DOHH2 (cell line): ENCODE results near the gene SPOCK1.

Experiments
- H3F3A ChIP-seq: fragments of 200-600 bp; sonication (generic), shearing (Covaris generic); 2 replicates; pipeline ENCODE4 v1.6.0; 2016; ENCODE audit warnings: antibody characterized with exemption, mild to moderate bottlenecking; ENCODE audit not compliant: control insufficient read depth, insufficient read depth
- H3K27ac ChIP-seq: fragments of 200-600 bp; sonication (generic); 2 replicates; pipeline ENCODE4 v1.5.1; 2014; ENCODE audit warnings: low read depth, mild to moderate bottlenecking, low read length, moderate library complexity
- H3K27me3 ChIP-seq: fragments of 200-600 bp; sonication (generic); 2 replicates; pipeline ENCODE4 v1.6.1; 2014; ENCODE audit warnings: mild to moderate bottlenecking, low read length, mixed read lengths; ENCODE audit not compliant: control insufficient read depth
- H3K36me3 ChIP-seq: fragments of 200-600 bp; sonication (generic); 2 replicates; pipeline ENCODE4 v1.6.1; 2014; ENCODE audit warnings: mild to moderate bottlenecking, low read length, moderate library complexity, mixed read lengths; ENCODE audit not compliant: control insufficient read depth
- H3K4me1 ChIP-seq: fragments of 200-600 bp; sonication (generic); 2 replicates; pipeline ENCODE4 v1.6.1; 2014; ENCODE audit warnings: mild to moderate bottlenecking, low read length, mixed read lengths; ENCODE audit not compliant: control insufficient read depth
- H3K4me2 ChIP-seq: fragments of 200-600 bp; sonication (generic); 2 replicates; pipeline ENCODE4 v1.6.0; 2014; ENCODE audit warnings: mild to moderate bottlenecking, low read length, moderate library complexity
- H3K4me3 ChIP-seq: fragments of 200-600 bp; sonication (generic); 2 replicates; pipeline ENCODE4 v1.5.1; 2014; ENCODE audit warnings: mild to moderate bottlenecking, low read length, mixed read lengths
- H3K79me2 ChIP-seq: fragments of 200-600 bp; sonication (generic); 2 replicates; pipeline ENCODE4 v1.6.1; 2014; ENCODE audit warnings: mild to moderate bottlenecking, low read length, mixed read lengths; ENCODE audit not compliant: control insufficient read depth
- H3K9me2 ChIP-seq: fragments of 200-600 bp; sonication (generic); replicated peaks from 2 replicates; pipeline ENCODE4 v1.6.1; 2014; ENCODE audit warnings: mild to moderate bottlenecking, low read length, mixed read lengths; ENCODE audit not compliant: control insufficient read depth
- H3K9me3 ChIP-seq: fragments of 200-600 bp; sonication (generic); 2 replicates; pipeline ENCODE4 v1.6.1; 2014; ENCODE audit warnings: antibody characterized with exemption, low read length, mixed read lengths; ENCODE audit not compliant: control insufficient read depth, insufficient read depth
- H4K20me1 ChIP-seq: fragments of 200-600 bp; sonication (generic); 2 replicates; pipeline ENCODE4 v1.6.0; 2014; ENCODE audit warnings: low read depth, mild to moderate bottlenecking, antibody characterized with exemption, low read length, moderate library complexity; ENCODE audit not compliant: control insufficient read depth, insufficient read depth
- CTCF ChIP-seq: fragments of 200-600 bp; sonication (generic); IDR thresholded peaks from one replicate; pipeline ENCODE4 v1.5.1; 2014; ENCODE audit warnings: antibody characterized with exemption, mild to moderate bottlenecking, low read depth, low read length; ENCODE audit not compliant: poor library complexity, severe bottlenecking
- EZH2phosphoT487 ChIP-seq: fragments of 200-600 bp; sonication (generic); IDR thresholded peaks from 2 replicates; pipeline ENCODE4 v1.6.1; 2017; ENCODE audit warnings: borderline replicate concordance, mild to moderate bottlenecking, antibody characterized with exemption, low read length, moderate library complexity, mixed read lengths

The SPOCK1 gene

GRCh38 chr5:137070521-137070920, 428.6 kb downstream of the SPOCK1 start:
- Histone ChIP-seq H3K9me2 (no peaks in the 10 kb centered on the region), H3K27ac (peak overlapping the region; percentile 99), H4K20me1 (no peaks in the 10 kb centered on the region), H3K36me3 (peaks cover 10% of the 10 kb centered on the region), H3K4me2 (peak overlapping the region; percentile 91), H3K4me3 (peak overlapping the region; percentile 48), H3F3A (peaks cover 39% of the 10 kb centered on the region), H3K27me3 (no peaks in the 10 kb centered on the region), H3K9me3 (peaks cover 6% of the 10 kb centered on the region), H3K4me1 (peaks cover 92% of the 10 kb centered on the region), H3K79me2 (no peaks in the 10 kb centered on the region)
- TF ChIP-seq EZH2phosphoT487 (no peak), CTCF (no peak)

GRCh38 chr5:137069358-137069757, 429.8 kb downstream of the SPOCK1 start:
- H4K20me1 ChIP-seq = no peaks in the 10 kb centered on the region
- H3K4me3 ChIP-seq = no peak overlapping the region
- H3F3A ChIP-seq = peaks cover 39% of the 10 kb centered on the region
- no peak overlapping the region for H3K4me2 ChIP-seq
- no peaks in the 10 kb centered on the region for H3K79me2 ChIP-seq
- H3K9me3 ChIP-seq = peaks cover 6% of the 10 kb centered on the region
- peaks cover 10% of the 10 kb centered on the region for H3K36me3 ChIP-seq
- peaks cover 86% of the 10 kb centered on the region for H3K4me1 ChIP-seq
- H3K27ac ChIP-seq = peak overlapping the region; percentile 99; the same call in 1 of the 2 replicates
- H3K27me3 ChIP-seq = no peaks in the 10 kb centered on the region
- no peak for TF ChIP-seq CTCF
- TF ChIP-seq EZH2phosphoT487 = no peak
- no peaks in the 10 kb centered on the region for H3K9me2 ChIP-seq

- H3K4me1 ChIP-seq = peaks cover 38% of the 10 kb centered on the region
- no peaks in the 10 kb centered on the region for H3F3A ChIP-seq
- no peaks in the 10 kb centered on the region for H4K20me1 ChIP-seq
- no peak for TF ChIP-seq EZH2phosphoT487
- TF ChIP-seq CTCF = no peak
- H3K27ac ChIP-seq = no peak overlapping the region
- H3K4me3 ChIP-seq = no peak overlapping the region
- H3K27me3 ChIP-seq = no peaks in the 10 kb centered on the region
- H3K36me3 ChIP-seq = no peaks in the 10 kb centered on the region
- no peaks in the 10 kb centered on the region for H3K9me3 ChIP-seq
- H3K4me2 ChIP-seq = peak overlapping the region; percentile 6; the same call in 1 of the 2 replicates
- H3K9me2 ChIP-seq = no peaks in the 10 kb centered on the region
- H3K79me2 ChIP-seq = no peaks in the 10 kb centered on the region
These were observed 437.7 kb downstream of the SPOCK1 start for GRCh38 chr5:137061382-137061781.

DNA sequence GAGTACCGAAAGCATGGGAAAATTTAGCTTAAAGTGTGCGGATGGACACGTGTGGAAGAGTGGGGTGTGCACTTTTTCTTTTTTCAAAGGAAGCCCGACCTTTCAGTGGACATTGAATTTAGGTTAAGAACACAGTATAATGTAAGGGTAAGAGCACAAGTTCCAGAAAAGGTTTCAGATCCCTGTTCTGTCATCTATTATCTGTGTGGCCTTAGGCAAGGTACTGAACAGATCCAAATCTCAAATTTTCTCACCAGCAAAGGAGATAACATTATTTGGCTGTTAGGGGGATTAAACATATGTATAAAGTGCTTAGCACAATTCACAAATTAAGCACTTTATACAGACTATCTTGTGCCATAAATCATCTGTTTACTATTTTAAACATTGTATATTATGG, 441.0 kb downstream of the SPOCK1 start:
- H3K4me3 ChIP-seq = no peak overlapping the region
- peaks cover 30% of the 10 kb centered on the region for H3K4me1 ChIP-seq
- TF ChIP-seq EZH2phosphoT487 (no peak), CTCF (no peak)
- H3F3A ChIP-seq = no peaks in the 10 kb centered on the region
- H4K20me1 ChIP-seq = no peaks in the 10 kb centered on the region
- H3K27ac ChIP-seq = no peak overlapping the region
- no peaks in the 10 kb centered on the region for H3K9me3 ChIP-seq
- H3K27me3 ChIP-seq = no peaks in the 10 kb centered on the region
- no peaks in the 10 kb centered on the region for H3K79me2 ChIP-seq
- H3K4me2 ChIP-seq = no peak overlapping the region
- no peaks in the 10 kb centered on the region for H3K36me3 ChIP-seq
- H3K9me2 ChIP-seq = no peaks in the 10 kb centered on the region
